ENCODE measurements around the gene SNX3. TPM values are rescaled to one million over a fixed set of nuclear protein-coding genes. Genes with fewer than 3 reads are reported as not detected.
"Not testable (repeated sequence)": the region's sequence is repeated elsewhere in the genome, so short reads cannot be mapped to it uniquely, and the experiment has no call there.

SNX3 gene
- polyA plus RNA-seq, 1 donor from 2014 or later = 135 TPM

DNA sequence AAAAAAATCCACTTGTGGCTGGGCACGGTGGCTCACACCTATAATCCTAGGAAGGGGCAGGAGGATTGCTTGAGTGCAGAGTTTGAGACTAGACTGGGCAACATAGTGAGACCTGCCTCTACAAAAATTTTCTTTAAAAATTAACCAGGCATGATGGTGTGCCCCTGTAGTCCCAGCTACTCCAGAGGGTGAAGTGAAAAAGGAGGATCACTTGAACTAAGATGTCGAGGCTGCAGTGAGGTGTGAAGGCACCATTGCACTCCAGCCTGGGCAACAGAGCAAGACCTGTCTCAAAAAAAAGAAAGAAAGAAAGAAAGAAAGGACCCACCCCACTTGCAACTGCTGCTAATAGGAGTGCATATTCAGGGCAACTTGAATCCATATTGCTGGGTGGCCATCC, 13.7 kb upstream of the SNX3 start:
- no peak overlapping the region for H3K4me3 ChIP-seq (ENCODE audit: low read length)
- H2AFZ ChIP-seq (ENCODE audit: low read depth, low read length) = no peak overlapping the region
- H4K20me1 ChIP-seq (ENCODE audit: insufficient read depth) = no peaks in the 10 kb centered on the region
- TF ChIP-seq POLR2AphosphoS5 (IDR thresholded peaks at IDR 0.05) (no peak), EP300 (conservative IDR thresholded peaks at IDR 0.05; ENCODE audit: poor library complexity, severe bottlenecking) (no peak), SMC3 (conservative IDR thresholded peaks at IDR 0.05; ENCODE audit: poor library complexity) (no peak), MXI1 (conservative IDR thresholded peaks at IDR 0.05; ENCODE audit: poor library complexity, severe bottlenecking) (no peak), RAD21 (conservative IDR thresholded peaks at IDR 0.05) (no peak), EZH2 (IDR thresholded peaks at IDR 0.05; ENCODE audit: borderline replicate concordance, insufficient read depth, low read length, poor library complexity, severe bottlenecking) (no peak), TAF1 (IDR thresholded peaks at IDR 0.05; ENCODE audit: low read depth) (no peak)
- TF ChIP-seq, protein P1, sequence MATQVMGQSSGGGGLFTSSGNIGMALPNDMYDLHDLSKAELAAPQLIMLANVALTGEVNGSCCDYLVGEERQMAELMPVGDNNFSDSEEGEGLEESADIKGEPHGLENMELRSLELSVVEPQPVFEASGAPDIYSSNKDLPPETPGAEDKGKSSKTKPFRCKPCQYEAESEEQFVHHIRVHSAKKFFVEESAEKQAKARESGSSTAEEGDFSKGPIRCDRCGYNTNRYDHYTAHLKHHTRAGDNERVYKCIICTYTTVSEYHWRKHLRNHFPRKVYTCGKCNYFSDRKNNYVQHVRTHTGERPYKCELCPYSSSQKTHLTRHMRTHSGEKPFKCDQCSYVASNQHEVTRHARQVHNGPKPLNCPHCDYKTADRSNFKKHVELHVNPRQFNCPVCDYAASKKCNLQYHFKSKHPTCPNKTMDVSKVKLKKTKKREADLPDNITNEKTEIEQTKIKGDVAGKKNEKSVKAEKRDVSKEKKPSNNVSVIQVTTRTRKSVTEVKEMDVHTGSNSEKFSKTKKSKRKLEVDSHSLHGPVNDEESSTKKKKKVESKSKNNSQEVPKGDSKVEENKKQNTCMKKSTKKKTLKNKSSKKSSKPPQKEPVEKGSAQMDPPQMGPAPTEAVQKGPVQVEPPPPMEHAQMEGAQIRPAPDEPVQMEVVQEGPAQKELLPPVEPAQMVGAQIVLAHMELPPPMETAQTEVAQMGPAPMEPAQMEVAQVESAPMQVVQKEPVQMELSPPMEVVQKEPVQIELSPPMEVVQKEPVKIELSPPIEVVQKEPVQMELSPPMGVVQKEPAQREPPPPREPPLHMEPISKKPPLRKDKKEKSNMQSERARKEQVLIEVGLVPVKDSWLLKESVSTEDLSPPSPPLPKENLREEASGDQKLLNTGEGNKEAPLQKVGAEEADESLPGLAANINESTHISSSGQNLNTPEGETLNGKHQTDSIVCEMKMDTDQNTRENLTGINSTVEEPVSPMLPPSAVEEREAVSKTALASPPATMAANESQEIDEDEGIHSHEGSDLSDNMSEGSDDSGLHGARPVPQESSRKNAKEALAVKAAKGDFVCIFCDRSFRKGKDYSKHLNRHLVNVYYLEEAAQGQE (IDR thresholded peaks at IDR 0.05; ENCODE audit: borderline replicate concordance) = no peak
- TF ChIP-seq, protein P2, sequence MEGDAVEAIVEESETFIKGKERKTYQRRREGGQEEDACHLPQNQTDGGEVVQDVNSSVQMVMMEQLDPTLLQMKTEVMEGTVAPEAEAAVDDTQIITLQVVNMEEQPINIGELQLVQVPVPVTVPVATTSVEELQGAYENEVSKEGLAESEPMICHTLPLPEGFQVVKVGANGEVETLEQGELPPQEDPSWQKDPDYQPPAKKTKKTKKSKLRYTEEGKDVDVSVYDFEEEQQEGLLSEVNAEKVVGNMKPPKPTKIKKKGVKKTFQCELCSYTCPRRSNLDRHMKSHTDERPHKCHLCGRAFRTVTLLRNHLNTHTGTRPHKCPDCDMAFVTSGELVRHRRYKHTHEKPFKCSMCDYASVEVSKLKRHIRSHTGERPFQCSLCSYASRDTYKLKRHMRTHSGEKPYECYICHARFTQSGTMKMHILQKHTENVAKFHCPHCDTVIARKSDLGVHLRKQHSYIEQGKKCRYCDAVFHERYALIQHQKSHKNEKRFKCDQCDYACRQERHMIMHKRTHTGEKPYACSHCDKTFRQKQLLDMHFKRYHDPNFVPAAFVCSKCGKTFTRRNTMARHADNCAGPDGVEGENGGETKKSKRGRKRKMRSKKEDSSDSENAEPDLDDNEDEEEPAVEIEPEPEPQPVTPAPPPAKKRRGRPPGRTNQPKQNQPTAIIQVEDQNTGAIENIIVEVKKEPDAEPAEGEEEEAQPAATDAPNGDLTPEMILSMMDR (IDR thresholded peaks at IDR 0.05; ENCODE audit: poor library complexity, severe bottlenecking) = no peak
- H3K9me2 ChIP-seq (ENCODE audit: insufficient read depth, low read length) = no peaks in the 10 kb centered on the region
- H3K27me3 ChIP-seq (ENCODE audit: insufficient read depth, low read depth, low read length) = no peaks in the 10 kb centered on the region
- no peak overlapping the region for H3K27ac ChIP-seq (ENCODE audit: low read length)
- no peaks in the 10 kb centered on the region for H3K9me3 ChIP-seq (ENCODE audit: low read length)
- no peak overlapping the region for H3K9ac ChIP-seq (ENCODE audit: low read length)
- H3F3A ChIP-seq (ENCODE audit: insufficient read depth, low read length, poor library complexity, severe bottlenecking) = no peaks in the 10 kb centered on the region
- H3K79me2 ChIP-seq (replicated peaks; ENCODE audit: insufficient read depth, low read length) = no peaks in the 10 kb centered on the region
- H3K4me2 ChIP-seq (ENCODE audit: low read length) = no peak overlapping the region
- no peaks in the 10 kb centered on the region for H3K36me3 ChIP-seq (ENCODE audit: insufficient read depth, low read length)

DNA sequence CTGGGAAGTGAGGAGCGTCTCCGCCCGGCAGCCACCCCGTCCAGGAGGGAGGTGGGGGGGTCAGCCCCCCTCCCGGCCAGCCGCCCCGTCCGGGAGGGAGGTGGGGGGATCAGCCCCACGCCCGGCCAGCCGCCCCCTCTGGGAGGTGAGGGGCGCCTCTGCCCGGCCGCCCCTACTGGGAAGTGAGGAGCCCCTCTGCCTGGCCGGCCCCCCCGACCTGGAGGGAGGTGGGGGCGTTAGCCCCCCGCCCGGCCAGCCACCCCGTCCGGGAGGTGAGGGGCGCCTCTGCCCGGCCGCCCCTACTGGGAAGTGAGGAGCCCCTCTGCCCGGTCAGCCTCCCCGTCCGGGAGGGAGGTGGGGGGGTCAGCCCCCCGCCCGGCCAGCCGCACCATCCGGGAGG, 9.1 kb upstream of the SNX3 start:
- not testable (repeated sequence) for H3K27me3 ChIP-seq (ENCODE audit: insufficient read depth, low read depth, low read length); H3K36me3 ChIP-seq (ENCODE audit: insufficient read depth, low read length); H3K27ac ChIP-seq (ENCODE audit: low read length); H3K9me3 ChIP-seq (ENCODE audit: low read length); H3K4me3 ChIP-seq (ENCODE audit: low read length); H3F3A ChIP-seq (ENCODE audit: insufficient read depth, low read length, poor library complexity, severe bottlenecking); H3K4me2 ChIP-seq (ENCODE audit: low read length); H3K9ac ChIP-seq (ENCODE audit: low read length); H4K20me1 ChIP-seq (ENCODE audit: insufficient read depth); H3K79me2 ChIP-seq (replicated peaks; ENCODE audit: insufficient read depth, low read length); H3K9me2 ChIP-seq (ENCODE audit: insufficient read depth, low read length); H2AFZ ChIP-seq (ENCODE audit: low read depth, low read length)

DNA sequence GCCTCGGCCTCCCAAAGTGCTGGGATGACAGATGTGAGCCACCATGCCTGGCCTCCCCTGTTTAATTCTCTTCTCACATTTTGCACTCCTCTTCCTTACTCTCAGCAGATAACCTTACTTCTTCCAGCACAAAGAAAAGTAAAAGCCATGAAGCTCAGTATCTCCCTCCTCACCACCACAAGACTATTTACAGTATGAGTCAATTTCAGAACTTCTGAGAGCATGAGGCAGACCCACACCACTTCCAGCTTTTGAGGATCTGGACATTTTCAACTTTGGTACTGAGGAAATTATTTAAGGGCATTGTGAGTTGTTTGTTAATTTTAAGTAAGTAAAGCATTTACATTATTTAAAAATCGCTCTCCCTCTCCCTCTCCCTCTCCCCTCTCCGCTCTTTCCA, 8.0 kb upstream of the SNX3 start:
- H3K27ac ChIP-seq (ENCODE audit: low read length) = no peak overlapping the region
- no peak overlapping the region for H2AFZ ChIP-seq (ENCODE audit: low read depth, low read length)
- H3K4me3 ChIP-seq (ENCODE audit: low read length) = no peak overlapping the region
- TF ChIP-seq TAF1 (IDR thresholded peaks at IDR 0.05; ENCODE audit: low read depth) = no peak
- H4K20me1 ChIP-seq (ENCODE audit: insufficient read depth) = no peaks in the 10 kb centered on the region
- H3K27me3 ChIP-seq (ENCODE audit: insufficient read depth, low read depth, low read length) = no peaks in the 10 kb centered on the region
- no peaks in the 10 kb centered on the region for H3K79me2 ChIP-seq (replicated peaks; ENCODE audit: insufficient read depth, low read length)
- H3K36me3 ChIP-seq (ENCODE audit: insufficient read depth, low read length) = no peaks in the 10 kb centered on the region
- no peaks in the 10 kb centered on the region for H3K9me2 ChIP-seq (ENCODE audit: insufficient read depth, low read length)
- H3K4me2 ChIP-seq (ENCODE audit: low read length) = no peak overlapping the region
- no peaks in the 10 kb centered on the region for H3K9me3 ChIP-seq (ENCODE audit: low read length)
- H3F3A ChIP-seq (ENCODE audit: insufficient read depth, low read length, poor library complexity, severe bottlenecking) = no peaks in the 10 kb centered on the region
- no peak overlapping the region for H3K9ac ChIP-seq (ENCODE audit: low read length)
